Stimulated activated CD4-positive, alpha-beta T cell treated with anti-CD3 and anti-CD28 coated beads, Interleukin-15, amount 100 ng/mL, for 1 hour (primary cell): ENCODE measurements around the gene F8.

Experiments used
- DNase-seq, 2 donors: peaks; one replicate each; pipeline ENCODE4 v3.0.0-alpha.2; 2020; ENCODE audit warnings: low read depth in 1 of 2, low spot score in 1 of 2

The F8 gene

DNA sequence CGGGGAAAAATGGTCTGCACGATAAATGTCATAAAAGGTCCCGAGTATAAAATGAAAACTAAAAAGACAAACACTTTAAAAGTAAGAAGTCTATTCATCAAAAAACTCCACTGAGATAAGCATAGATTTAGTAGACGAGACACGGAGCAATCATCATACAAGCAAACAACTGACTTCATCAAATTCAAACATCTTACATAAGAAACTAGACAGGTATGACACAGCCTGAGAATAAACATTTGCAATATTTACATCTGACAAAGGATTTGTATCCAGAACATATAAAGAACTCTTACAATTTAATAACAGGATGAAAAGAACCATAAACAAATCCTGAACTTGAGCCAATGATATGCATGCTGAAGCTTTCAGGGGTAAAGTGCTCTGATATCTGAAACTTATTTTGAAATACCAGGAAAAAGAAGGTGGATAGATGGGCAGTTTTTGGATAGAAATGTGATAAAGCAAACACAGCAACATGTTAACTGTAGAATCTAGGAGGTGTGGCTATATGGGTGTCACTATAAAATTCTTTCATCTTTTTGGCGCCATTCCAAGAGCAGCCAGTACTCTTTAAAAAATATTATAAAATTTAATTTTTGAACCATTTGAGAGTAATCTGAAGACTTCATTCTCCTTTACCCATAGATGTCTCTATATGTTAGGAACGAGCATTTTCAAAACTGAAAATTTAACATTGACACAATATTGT lies 229.3 kb downstream of the F8 start:
- no peak for DNase-seq

DNA sequence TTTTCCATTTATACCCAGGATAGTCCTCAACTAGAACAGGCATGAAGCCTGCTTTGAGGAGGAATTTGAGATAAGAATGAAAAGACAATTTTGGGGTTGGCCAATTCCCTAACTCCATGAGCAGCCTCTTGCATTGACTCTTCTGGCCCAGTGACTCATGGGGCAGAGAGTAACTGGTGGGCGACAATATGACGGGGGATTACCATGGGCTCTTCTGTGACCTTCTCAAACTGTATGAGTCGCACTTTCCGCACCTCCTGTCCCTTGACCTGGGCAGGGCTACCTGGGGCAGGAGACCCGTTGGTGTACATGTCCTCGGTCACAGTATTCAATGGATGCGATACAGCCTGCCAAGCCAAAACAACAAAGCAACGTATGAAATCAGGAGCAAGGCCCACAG lies 230.6 kb downstream of the F8 start:
- DNase-seq, result no peak

DNA sequence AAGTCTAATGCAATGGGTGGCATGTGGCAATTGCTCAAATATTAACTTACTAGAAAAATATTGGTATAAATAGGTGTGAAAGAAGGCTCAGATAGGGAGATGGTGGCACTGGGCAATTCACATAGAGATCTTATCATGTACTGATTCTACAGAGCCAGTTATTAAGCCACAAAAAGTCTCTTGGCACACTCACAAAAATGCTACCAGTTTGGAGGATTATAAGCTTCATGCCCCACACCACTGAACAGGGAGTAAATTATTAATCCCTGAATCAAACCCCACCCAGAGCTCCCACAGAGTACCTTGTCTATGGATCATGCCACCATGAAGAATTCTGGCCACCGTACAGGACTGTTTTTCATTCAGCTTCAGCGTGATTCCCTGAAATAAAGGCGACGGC lies 231.1 kb downstream of the F8 start:
- no peak for DNase-seq
